AG10803 (cell line): ENCODE results near the gene MYH10.

Experiments
- DNase-seq: peaks from one replicate; pipeline ENCODE4 v3.0.0; 2010; ENCODE audit warnings: low read depth
- H3K4me3 ChIP-seq: 2 replicates; pipeline ENCODE4 v1.5.1; 2011; ENCODE audit warnings: mild to moderate bottlenecking, low read length, control low read depth
- TF ChIP-seq, protein P1 (sequence below): conservative IDR thresholded peaks from 2 replicates; pipeline ENCODE4 v1.5.1; 2011; ENCODE audit warnings: mild to moderate bottlenecking, low read length, control low read depth, inconsistent platforms

Gene MYH10

GRCh38 chr17:8650119-8650499, 19.6 kb upstream of the MYH10 start:
- TF ChIP-seq, protein P1, sequence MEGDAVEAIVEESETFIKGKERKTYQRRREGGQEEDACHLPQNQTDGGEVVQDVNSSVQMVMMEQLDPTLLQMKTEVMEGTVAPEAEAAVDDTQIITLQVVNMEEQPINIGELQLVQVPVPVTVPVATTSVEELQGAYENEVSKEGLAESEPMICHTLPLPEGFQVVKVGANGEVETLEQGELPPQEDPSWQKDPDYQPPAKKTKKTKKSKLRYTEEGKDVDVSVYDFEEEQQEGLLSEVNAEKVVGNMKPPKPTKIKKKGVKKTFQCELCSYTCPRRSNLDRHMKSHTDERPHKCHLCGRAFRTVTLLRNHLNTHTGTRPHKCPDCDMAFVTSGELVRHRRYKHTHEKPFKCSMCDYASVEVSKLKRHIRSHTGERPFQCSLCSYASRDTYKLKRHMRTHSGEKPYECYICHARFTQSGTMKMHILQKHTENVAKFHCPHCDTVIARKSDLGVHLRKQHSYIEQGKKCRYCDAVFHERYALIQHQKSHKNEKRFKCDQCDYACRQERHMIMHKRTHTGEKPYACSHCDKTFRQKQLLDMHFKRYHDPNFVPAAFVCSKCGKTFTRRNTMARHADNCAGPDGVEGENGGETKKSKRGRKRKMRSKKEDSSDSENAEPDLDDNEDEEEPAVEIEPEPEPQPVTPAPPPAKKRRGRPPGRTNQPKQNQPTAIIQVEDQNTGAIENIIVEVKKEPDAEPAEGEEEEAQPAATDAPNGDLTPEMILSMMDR: no peak
- DNase-seq: no peak
- no peak overlapping the region for H3K4me3 ChIP-seq

- TF ChIP-seq, protein P1: no peak
- H3K4me3 ChIP-seq: no peak overlapping the region
- DNase-seq: peak; percentile 99
Observed at GRCh38 chr17:8649157-8650118, 18.9 kb upstream of the MYH10 start.

DNA sequence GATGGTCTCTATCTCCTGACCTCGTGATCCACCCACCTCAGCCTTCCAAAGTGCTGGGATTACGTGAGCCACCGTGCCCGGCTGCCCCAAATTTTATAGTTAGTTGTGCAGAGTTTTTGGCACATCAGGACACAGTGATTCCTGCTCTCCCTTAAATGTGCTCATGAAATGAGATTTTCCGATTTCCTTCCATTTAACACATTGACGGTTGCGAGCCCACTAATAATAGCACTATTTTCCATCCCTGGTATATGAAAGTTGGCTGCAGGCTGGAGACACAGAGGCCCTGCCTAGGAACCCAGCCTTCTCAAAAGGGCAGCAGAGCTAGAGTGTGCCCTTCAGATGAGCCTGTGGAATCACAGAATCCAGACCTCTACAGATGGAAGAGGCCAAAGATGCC, 17.4 kb upstream of the MYH10 start:
- TF ChIP-seq, protein P1: no peak
- no peak overlapping the region for H3K4me3 ChIP-seq
- DNase-seq: no peak

DNA sequence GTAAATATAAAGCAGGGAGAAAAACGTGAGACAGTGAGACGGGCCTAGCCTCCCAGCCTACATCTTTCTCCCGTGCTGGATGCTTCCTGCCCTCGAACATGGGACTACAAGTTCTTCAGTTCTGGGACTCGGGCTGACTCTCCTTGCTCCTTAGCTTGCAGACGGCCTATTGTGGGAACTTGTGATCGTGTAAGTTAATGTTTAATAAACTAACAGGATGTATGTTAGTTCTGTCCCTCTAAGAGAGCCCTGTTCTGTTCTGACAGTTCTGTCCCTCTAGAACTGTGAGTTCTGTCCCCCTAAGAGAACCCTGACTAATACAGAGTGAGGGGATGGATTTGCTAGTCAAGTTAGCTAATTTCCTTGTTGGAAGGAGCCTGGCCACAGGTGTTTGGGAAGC, 16.7 kb upstream of the MYH10 start:
- no peak for DNase-seq
- TF ChIP-seq, protein P1: no peak
- H3K4me3 ChIP-seq: no peak overlapping the region

- TF ChIP-seq, protein P1: no peak
- H3K4me3 ChIP-seq: no peak overlapping the region
- DNase-seq: no peak
Observed at GRCh38 chr17:8644507-8644902, 14.0 kb upstream of the MYH10 start.

GRCh38 chr17:8643855-8644506, 13.5 kb upstream of the MYH10 start:
- no peak for DNase-seq
- no peak overlapping the region for H3K4me3 ChIP-seq
- TF ChIP-seq, protein P1: no peak
